Naive thymus-derived CD8-positive, alpha-beta T cell (primary cell): ENCODE results near the gene HOXC10. TPM values are rescaled to one million over a fixed set of nuclear protein-coding genes. Genes with fewer than 3 reads are reported as not detected.
A peak's percentile ranks its signal among the peaks of the same experiment; 100 is the strongest.

Source experiments
- ATAC-seq, 2 donors: fragments of 150-1000 bp; cut with Tn5 transposase in 1 of 2; sonication (Bioruptor Pico), chemical (Tn5 transposase) in 1 of 2; 1 replicate in 1 of 2; 2 replicates in 1 of 2; pipeline ENCODE4 v1.10.0; 2021; ENCODE audit warnings: mild to moderate bottlenecking in 2 of 2, moderate library complexity in 2 of 2
- POLR2A ChIA-PET: fragments of 350-600 bp; sonication (Branson Sonifier 250); formaldehyde crosslinking; loops from one replicate; lab custom pipeline; 2021; ENCODE audit warnings: antibody characterized with exemption; lab: Charles Lee
- DNase-seq, 10 donors: peaks; one replicate each; pipeline versions ENCODE4 v3.0.0 to v3.0.0-alpha.2; 2020 to 2022
- H3K27ac Mint-ChIP-seq, 10 donors: one replicate each; pipeline ENCODE4 v1.8.0; 2020 to 2022; ENCODE audit warnings: mild to moderate bottlenecking in 10 of 10, mixed read lengths in 10 of 10, moderate library complexity in 4 of 10, inconsistent platforms in 1 of 10
- H3K27me3 Mint-ChIP-seq, 5 donors: one replicate each; pipeline ENCODE4 v1.8.0; 2021 to 2022; ENCODE audit warnings: mixed read lengths in 5 of 5
- H3K36me3 Mint-ChIP-seq, 3 donors: one replicate each; pipeline ENCODE4 v1.8.0; 2020 to 2022; ENCODE audit warnings: mixed read lengths in 3 of 3, mild to moderate bottlenecking in 2 of 3, inconsistent platforms in 1 of 3
- H3K4me1 Mint-ChIP-seq, 4 donors: one replicate each; pipeline ENCODE4 v1.8.0; 2021 to 2022; ENCODE audit warnings: mixed read lengths in 4 of 4
- H3K4me3 Mint-ChIP-seq, 10 donors: one replicate each; pipeline ENCODE4 v1.8.0; 2020 to 2022; ENCODE audit warnings: mild to moderate bottlenecking in 10 of 10, mixed read lengths in 10 of 10, moderate library complexity in 6 of 10, inconsistent platforms in 1 of 10
- H3K9me3 Mint-ChIP-seq, 9 donors: one replicate each; pipeline ENCODE4 v1.8.0; 2020 to 2022; ENCODE audit warnings: mixed read lengths in 9 of 9, mild to moderate bottlenecking in 3 of 9, inconsistent platforms in 1 of 9, moderate library complexity in 1 of 9
- polyA plus RNA-seq, 3 donors: library from polyadenylated mRNA; unstranded; fragments of 300-500 nt; fragmentation: Illumina TruSeq; gene quantifications; one replicate each; pipeline ENCODE4 v1.2.3, GENCODE V29; 2021
- total RNA-seq, 8 experiments: library from RNA in 2 of 8; stranded (reverse) in 2 of 8; gene quantifications; one replicate each; pipeline ENCODE4 v1.2.3 and lab custom pipeline; 2021 to 2026

HOXC10 gene
- total and polyA plus RNA-seq, 5 experiments from 2014 or later = not detected

DNA sequence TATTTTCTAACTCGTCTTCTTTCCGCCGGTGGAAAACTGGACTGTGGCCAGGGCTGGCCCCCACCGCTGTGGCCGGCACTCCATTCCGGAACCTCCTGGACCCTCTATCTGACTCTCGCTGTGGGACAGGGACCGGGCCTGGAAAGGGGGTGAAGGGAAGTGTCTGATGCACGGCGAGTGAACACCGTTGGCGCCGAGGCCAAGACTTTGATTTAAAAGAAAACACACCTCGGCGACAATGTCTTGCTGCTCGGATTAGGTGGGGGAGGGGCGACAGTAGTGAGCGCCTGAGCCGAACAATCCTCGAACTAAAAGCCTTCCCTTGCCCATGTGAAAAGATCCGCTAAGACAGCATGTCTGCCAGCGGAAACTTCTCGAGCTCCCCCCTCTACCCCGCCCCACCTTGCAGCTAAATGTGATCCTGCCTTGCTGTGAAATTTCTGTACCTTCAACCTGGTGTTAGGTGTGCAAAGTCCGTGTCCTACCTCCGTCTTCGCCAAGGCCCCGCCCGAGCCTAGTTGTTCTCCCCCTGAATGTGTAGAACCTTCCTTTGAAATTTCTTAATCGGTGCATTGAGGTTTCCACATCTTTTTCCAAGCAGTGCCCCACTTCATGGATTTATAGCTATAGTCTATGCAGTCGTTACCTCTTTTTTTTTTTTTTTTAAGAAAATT is 9.3 kb upstream of the HOXC10 start:
- H3K36me3 Mint-ChIP-seq = peaks cover 5 to 14% (median 8%) of the 10 kb centered on the region in 3 donors
- POLR2A ChIA-PET = interaction anchor here (0.6 kb wide), 2 partner anchors 10 to 1740 kb away, joined by 3 to 4 read pairs; partner anchors contain the start of gene BLOC1S1
- DNase-seq (peak in 1 of 10 donors; percentile 54), ATAC-seq (no peak)
- peaks cover 8 to 35% (median 21%) of the 10 kb centered on the region in 4 donors for H3K4me1 Mint-ChIP-seq
- peak overlapping the region in 2 of 10 donors; percentile 52 to 66 for H3K27ac Mint-ChIP-seq
- H3K9me3 Mint-ChIP-seq = peaks cover 0 to 27% (median 11%) of the 10 kb centered on the region in 9 donors
- peak overlapping the region; percentile 38 to 77 (median 71) for H3K4me3 Mint-ChIP-seq
- peaks cover 56 to 98% (median 80%) of the 10 kb centered on the region in 5 donors for H3K27me3 Mint-ChIP-seq

DNA sequence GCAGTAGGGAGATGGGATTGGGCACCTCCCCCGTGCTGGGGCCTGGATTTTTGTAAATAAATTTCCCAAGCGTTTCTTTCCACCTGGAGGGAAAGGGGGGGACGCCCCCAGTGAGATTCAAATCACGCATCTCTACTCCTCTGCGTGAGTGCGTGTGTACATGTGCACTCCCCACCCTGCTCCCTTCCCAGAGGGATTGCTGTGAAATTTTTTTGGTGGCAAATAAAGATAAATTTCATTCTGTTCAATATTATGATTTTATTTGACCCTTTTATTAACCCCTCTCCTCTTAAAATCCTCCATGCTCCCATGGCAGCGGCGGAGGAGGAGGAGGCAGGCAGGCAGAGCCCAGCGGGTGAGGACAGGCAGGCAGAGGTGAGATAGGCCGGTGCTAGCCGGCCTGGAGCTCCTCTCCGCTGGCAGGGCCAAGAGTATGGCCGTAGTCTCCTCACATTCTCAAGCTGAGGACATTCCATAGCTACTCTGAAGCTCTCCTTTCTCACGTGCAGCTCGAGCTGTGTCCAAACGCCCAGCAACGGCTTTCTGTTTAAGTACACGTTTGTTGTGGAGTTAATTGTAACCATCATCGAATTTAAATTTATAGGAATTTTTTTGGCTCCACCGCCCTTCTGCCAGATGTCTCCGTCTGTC is 8.6 kb upstream of the HOXC10 start:
- H3K27ac Mint-ChIP-seq = peak overlapping the region in 1 of 10 donors; percentile 66
- POLR2A ChIA-PET = interaction anchor here (0.6 kb wide), 3 partner anchors 11 to 1740 kb away, joined by 3 to 4 read pairs (median 3); partner anchors contain the start of gene BLOC1S1
- H3K4me3 Mint-ChIP-seq = peak overlapping the region in 2 of 10 donors; percentile 14 to 77

DNA sequence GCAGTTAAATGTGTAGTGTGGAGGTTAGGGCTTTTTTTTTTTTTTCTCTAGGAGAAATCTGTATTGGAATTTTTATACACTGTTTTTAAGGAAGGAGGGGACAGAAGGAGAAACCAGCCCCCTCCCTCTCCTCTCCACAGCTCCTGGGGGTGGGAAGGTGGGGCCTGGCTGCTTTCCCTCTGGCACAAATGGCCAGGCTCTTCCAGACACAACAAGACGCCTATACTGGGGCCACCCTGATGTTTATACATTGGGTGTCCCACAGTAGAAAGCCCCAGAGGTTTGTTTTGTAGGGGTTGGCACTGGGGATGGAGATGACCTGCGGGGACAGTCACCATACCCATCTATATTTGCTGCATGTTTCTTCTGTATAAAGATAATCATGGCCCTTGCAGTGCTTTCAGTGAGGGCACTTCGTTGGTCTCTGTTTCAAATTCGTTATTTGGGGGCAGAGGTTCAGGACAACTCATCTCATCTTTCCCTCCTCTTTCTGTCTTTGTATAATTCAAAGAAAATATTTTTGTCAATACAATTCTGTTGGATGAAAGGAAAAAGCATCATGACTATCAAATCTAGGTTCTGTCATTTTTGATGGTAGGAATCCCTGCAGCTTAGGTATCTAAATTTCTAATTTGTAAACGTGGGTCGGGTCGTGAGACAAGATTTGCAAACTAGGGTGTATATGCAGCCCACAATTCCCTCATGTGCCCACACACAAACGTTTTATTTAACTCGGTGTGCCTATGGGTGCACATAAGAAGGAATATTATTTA is 7.9 kb upstream of the HOXC10 start:
- H3K4me3 Mint-ChIP-seq = peak overlapping the region in 1 of 10 donors; percentile 14
- no peak for ATAC-seq
- POLR2A ChIA-PET = interaction anchor here (0.6 kb wide), 1 partner anchor 13 kb away, joined by 3 read pairs; no protein-coding TSS in a partner anchor

More for the DNA sequence above, 8.6 kb upstream of the HOXC10 start:
- DNase-seq (no peak), ATAC-seq (no peak)
- Mint-ChIP-seq H3K36me3 (peaks cover 5 to 14% (median 8%) of the 10 kb centered on the region in 3 donors), H3K27me3 (peaks cover 56 to 98% (median 80%) of the 10 kb centered on the region in 5 donors), H3K9me3 (peaks cover 0 to 27% (median 11%) of the 10 kb centered on the region in 9 donors), H3K4me1 (peaks cover 8 to 41% (median 23%) of the 10 kb centered on the region in 4 donors)

DNA sequence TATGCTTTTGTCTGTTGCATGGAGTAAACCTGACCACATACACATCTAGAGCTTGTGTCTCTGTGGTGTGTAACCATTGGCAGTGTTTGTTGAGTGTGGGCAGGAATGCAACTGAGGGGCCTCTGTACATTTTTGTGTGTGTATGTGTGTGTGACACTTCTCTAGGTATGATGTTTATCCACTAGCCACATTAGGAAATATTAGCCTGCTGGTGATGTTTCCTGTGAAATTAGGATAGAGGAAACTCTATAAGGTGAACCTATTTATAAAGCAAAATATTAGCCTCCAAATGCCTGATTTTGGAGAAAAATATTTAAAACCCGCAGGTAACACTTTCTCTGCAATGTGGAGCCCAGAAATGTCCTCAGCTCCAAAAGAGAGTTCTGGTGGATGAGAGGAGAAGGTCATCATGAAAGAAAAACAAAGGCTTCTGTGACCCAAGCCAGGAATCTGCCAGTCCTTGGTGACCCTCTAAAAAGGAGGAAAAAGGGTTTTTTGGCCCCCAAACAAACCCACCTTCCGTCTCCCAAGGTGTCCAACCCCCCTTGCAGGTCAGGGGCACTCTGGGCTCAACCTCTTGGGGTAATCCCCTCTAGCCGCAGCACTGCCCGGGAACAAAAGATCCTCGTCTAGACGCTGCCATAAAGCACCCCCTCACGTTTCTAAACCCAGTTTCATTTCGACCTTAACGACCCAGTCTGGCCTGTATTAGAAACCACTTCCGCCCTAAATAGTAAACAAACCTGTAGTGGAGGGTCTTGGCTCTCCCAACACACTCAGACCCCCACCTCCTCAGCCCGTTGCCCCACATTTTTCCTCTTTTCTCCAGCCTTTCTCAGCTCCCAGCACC is 7.1 kb upstream of the HOXC10 start:
- Mint-ChIP-seq H3K4me1 (peaks cover 8 to 40% (median 23%) of the 10 kb centered on the region in 4 donors), H3K36me3 (peaks cover 2 to 14% (median 8%) of the 10 kb centered on the region in 3 donors), H3K27ac (no peak overlapping the region), H3K27me3 (peaks cover 51 to 98% (median 77%) of the 10 kb centered on the region in 5 donors), H3K9me3 (peaks cover 0 to 27% (median 6%) of the 10 kb centered on the region in 9 donors), H3K4me3 (no peak overlapping the region)
- DNase-seq (no peak), ATAC-seq (no peak)
- POLR2A ChIA-PET = no interaction called here

More for the DNA sequence above, 7.9 kb upstream of the HOXC10 start:
- no peak overlapping the region for H3K27ac Mint-ChIP-seq
- peaks cover 52 to 98% (median 80%) of the 10 kb centered on the region in 5 donors for H3K27me3 Mint-ChIP-seq
- peaks cover 5 to 14% (median 8%) of the 10 kb centered on the region in 3 donors for H3K36me3 Mint-ChIP-seq
- peak in 1 of 10 donors; percentile 7 for DNase-seq
- peaks cover 0 to 26% (median 10%) of the 10 kb centered on the region in 9 donors for H3K9me3 Mint-ChIP-seq
- H3K4me1 Mint-ChIP-seq = peaks cover 8 to 41% (median 23%) of the 10 kb centered on the region in 4 donors

DNA sequence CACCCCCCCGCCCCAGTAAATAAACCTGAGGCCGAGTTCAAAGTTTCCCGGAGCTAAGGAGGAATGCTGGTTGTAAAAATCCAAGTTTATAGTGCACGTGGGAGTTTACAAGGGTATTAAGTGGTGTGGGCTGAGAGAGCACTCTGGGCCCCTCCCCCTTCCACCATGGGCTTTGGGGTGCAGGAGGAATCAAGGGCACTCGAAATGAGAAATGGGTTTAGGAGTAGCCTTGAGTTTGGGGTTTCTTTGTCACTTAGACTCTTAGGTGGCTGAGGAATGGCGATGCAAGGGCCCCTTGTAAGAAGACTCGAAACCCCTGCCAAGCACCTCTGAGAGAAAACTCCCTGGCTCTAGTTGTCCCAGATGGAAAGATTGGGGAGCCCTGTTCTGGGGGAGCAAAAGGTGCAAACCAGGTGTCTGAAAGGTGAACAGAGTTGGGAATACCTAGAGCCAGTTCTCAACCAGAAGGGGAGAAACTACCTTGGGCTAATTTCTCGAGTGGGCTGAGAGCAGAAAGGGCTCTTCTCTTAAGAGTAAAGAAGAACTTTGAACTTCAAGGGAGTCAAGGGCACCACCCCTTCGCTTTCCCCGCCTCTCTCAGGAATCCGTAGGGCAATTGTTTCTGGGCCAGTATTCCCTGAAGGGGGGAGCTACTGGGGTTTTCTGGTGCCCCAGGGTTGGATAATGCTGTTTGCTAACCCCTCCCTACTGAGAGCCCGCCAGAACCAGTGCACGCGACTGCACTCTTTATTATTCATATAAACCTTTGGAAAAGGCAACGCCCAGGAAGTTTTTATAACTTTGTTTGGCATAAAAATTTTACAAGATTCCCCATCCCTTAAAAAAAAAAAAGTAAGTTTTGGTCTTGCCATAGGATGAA is 6.2 kb upstream of the HOXC10 start:
- Mint-ChIP-seq H3K4me1 (peaks cover 4 to 31% (median 18%) of the 10 kb centered on the region in 4 donors), H3K4me3 (peak overlapping the region in 1 of 10 donors; percentile 20), H3K27me3 (peaks cover 51 to 98% (median 79%) of the 10 kb centered on the region in 5 donors), H3K36me3 (peaks cover 2 to 9% (median 4%) of the 10 kb centered on the region in 3 donors), H3K27ac (no peak overlapping the region), H3K9me3 (peaks cover 0 to 23% (median 0%) of the 10 kb centered on the region in 9 donors)
- DNase-seq = no peak
- POLR2A ChIA-PET = interaction anchor here (0.7 kb wide), 1 partner anchor 37 kb away, joined by 3 read pairs; no protein-coding TSS in a partner anchor
- ATAC-seq = no peak

DNA sequence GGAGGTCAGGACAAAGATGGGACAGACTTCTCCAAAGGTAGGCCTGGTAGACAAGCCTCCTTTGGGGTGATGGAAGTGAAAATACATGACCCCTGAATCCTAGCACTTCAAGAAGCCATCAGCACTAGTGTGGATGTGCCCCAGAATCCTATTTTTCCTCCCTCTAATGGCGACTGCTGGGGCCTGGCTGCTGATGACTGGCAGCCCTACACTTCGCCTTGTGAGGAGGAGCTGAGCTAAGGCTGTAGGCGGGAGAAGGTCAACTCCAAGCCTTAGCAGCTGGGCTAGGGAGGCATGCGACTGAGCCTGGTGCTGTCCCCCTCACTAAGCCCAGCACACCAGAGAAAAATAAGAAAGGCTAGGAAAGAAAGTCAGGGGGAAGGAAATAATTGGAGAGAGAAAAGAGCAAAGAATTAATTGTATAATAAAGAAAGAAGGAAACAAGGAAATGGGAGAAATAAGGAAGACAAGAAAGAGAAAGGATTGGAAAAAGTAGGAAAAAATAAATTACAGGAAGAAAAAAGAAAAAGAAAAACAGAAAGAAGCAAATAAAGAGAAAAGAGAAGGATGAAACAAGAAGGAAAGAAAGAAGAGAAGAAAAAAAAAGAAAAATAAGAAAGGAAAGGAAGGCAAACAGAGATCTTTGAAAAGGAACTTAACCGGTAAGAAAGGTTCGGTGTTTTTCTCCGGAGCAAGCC is 4.7 kb upstream of the HOXC10 start:
- ATAC-seq (no peak), DNase-seq (no peak)
- Mint-ChIP-seq H3K4me1 (peaks cover 2 to 28% (median 14%) of the 10 kb centered on the region in 4 donors), H3K4me3 (peak overlapping the region in 4 of 10 donors; percentile 8 to 45 (median 28)), H3K27ac (peak overlapping the region in 1 of 10 donors; percentile 63), H3K36me3 (peaks cover 2 to 9% (median 4%) of the 10 kb centered on the region in 3 donors), H3K9me3 (peaks cover 0 to 23% (median 0%) of the 10 kb centered on the region in 9 donors), H3K27me3 (peaks cover 53 to 99% (median 82%) of the 10 kb centered on the region in 5 donors)
- POLR2A ChIA-PET = no interaction called here

DNA sequence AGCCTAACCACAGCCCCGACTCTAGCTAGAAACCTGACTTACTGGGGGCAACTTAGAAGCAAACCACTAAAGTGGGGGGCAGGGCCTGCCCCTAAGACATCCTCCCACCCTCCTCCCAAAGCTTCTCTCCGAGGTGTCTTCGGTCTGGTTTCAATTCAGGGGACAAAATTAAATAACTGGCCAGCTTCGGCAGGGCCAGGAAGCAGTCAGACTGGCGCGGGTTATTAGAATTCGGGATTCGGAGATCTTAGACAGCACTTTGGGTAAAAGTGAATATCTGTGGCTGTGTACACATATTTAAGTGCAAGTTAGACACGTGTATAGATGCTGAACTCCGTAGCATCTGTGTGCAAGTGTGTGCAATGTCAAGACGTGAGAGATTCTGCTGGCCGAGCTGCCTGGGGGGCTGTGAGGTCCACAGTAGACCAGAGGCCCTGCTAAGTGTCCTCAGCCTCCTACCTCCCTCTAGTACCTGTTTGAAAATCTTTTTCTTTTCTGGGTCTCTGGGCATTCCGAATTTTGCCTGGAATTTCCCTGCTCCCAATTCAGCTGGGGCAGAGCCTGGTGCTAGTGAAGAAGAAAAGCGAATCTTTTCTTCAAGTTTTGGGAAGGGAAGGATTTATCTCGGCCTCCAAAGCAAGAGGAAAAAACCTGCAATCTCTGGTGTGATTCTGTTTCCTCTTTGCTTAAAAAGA is 4.0 kb upstream of the HOXC10 start:
- ATAC-seq (peak in 1 of 2 donors; percentile 35), DNase-seq (no peak)
- Mint-ChIP-seq H3K4me1 (peaks cover 4 to 26% (median 13%) of the 10 kb centered on the region in 4 donors), H3K9me3 (peaks cover 0 to 22% (median 0%) of the 10 kb centered on the region in 9 donors), H3K27ac (peak overlapping the region in 1 of 10 donors; percentile 79), H3K27me3 (peaks cover 50 to 99% (median 80%) of the 10 kb centered on the region in 5 donors), H3K36me3 (peaks cover 2 to 9% (median 4%) of the 10 kb centered on the region in 3 donors), H3K4me3 (no peak overlapping the region)
- POLR2A ChIA-PET = no interaction called here

DNA sequence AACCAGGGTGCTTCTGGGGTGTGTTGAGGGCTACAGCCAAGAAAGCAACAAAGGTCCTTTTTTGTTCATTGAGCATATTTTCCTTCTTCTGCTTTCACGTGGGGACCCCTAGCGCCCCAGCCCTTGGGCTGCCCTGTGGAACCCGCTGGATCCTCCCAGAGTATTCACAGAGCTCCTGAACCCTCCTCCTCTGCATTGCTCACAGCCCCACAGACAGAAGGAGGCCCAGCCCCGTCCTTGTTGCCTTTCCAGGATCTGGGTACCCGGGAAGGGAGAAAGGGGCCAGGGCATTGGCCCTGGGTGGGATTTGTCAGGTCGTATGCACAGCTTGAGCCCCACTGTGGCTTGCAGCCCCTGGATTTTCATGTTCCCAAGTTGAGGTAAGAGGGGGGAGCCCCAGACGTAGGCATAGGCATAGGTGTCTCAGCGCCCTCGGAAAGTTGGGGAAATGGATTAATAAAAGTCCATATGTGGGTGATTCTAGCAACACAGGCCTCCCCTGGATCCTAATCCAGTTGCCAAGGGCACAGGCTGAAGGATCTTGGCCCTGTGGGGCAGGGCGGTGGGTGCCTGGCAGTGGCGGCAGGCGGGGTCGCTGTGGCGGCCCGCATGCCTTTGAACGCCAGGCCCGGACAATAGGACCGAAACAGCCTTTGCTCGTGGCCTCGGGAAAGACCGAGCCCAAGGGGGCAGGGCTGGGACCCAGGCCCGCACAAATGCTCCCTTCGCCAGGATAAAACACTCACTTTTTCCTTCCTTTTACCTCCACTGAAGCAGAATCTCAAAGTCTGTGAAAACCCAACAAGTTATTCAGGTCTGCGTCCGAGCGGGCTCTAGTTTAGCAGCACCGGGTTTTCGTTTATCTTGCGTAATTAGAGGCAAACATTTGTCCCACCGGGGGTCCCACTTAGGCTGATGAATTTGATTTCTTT is 3.0 kb upstream of the HOXC10 start:
- H3K4me1 Mint-ChIP-seq = peaks cover 7 to 26% (median 20%) of the 10 kb centered on the region in 4 donors
- POLR2A ChIA-PET = no interaction called here
- no peak overlapping the region for H3K4me3 Mint-ChIP-seq
- DNase-seq = no peak
- peaks cover 54 to 99% (median 82%) of the 10 kb centered on the region in 5 donors for H3K27me3 Mint-ChIP-seq
- peaks cover 2 to 5% (median 4%) of the 10 kb centered on the region in 3 donors for H3K36me3 Mint-ChIP-seq
- peaks cover 0 to 21% (median 0%) of the 10 kb centered on the region in 9 donors for H3K9me3 Mint-ChIP-seq
- H3K27ac Mint-ChIP-seq = peak overlapping the region in 2 of 10 donors; percentile 45 to 59
- ATAC-seq = no peak
